IPS-15b (cell line): ENCODE measurements around the gene CFAP58.

Source experiments
- H3K27me3 ChIP-seq: one replicate; pipeline ENCODE4 v1.6.1; 2013; ENCODE audit warnings: low read length; ENCODE audit not compliant: control insufficient read depth, insufficient read depth
- H3K36me3 ChIP-seq: one replicate; pipeline ENCODE4 v1.6.1; 2013; ENCODE audit warnings: low read length; ENCODE audit not compliant: control insufficient read depth, insufficient read depth
- H3K4me1 ChIP-seq: one replicate; pipeline ENCODE4 v1.6.1; 2013; ENCODE audit warnings: mild to moderate bottlenecking, low read length; ENCODE audit not compliant: control insufficient read depth, insufficient read depth
- H3K4me3 ChIP-seq: one replicate; pipeline ENCODE4 v1.5.1; 2013; ENCODE audit warnings: low read depth, low read length
- H3K9ac ChIP-seq: one replicate; pipeline ENCODE4 v1.6.1; 2013; ENCODE audit warnings: low read depth, mild to moderate bottlenecking, low read length
- H3K9me3 ChIP-seq: one replicate; pipeline ENCODE4 v1.6.1; 2013; ENCODE audit warnings: mild to moderate bottlenecking, low read length; ENCODE audit not compliant: control insufficient read depth, insufficient read depth

CFAP58 gene, protein sequence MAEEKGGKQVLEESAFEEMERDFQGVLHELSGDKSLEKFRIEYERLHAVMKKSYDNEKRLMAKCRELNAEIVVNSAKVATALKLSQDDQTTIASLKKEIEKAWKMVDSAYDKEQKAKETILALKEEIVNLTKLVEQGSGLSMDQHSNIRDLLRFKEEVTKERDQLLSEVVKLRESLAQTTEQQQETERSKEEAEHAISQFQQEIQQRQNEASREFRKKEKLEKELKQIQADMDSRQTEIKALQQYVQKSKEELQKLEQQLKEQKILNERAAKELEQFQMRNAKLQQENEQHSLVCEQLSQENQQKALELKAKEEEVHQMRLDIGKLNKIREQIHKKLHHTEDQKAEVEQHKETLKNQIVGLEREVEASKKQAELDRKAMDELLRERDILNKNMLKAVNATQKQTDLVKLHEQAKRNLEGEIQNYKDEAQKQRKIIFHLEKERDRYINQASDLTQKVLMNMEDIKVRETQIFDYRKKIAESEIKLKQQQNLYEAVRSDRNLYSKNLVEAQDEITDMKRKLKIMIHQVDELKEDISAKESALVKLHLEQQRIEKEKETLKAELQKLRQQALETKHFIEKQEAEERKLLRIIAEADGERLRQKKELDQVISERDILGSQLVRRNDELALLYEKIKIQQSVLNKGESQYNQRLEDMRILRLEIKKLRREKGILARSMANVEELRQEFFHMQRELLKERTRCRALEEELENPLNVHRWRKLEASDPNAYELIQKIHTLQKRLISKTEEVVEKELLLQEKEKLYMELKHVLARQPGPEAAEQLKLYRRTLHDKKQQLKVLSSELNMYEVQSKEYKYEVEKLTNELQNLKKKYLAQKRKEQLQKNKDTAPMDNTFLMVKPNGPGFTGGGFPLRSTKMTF

DNA sequence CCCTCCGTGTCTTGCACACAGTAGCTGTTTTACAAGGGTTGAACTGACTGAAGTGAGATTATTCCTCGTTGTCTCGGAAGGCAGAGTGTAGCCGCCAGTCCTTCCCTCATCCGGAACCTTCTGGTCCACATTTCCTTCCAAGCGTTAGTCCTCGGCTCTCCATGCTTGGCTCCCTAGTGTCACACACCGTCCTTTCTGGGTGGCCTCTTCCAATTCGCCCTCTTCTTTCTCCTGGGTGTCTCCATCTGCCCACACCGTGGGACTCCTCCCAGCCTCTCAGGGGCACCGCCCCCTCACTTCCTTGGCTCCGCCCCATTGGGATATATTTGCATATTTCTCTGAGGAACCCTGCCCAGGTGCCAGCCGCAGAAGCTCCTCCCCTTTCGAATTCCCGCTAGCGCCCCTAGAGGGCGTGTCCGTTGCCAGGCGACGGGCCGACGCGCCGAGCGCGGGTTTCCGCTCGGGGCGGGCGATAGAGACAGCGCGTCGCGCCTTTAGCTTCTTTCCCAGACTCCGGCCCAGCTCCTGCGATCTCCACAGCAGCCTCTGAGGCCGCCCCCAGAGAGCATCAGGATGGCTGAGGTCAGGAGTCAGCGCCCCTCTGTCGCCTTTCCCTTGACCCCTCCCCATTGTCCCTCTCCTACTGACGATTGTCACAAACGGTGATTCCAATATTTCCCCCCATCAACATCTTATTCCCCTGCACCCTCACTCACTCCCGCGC, at the start of gene CFAP58:
TSS of gene CFAP58 (plus strand) at position 509 of the 724 bp plus-strand sequence. CDS start at position 574, 65 bp downstream.
- Histone ChIP-seq H3K9ac (no peak within 1 kb of the TSS), H3K36me3 (no peaks in the 10 kb centered on the region), H3K9me3 (no peaks in the 10 kb centered on the region), H3K4me1 (peaks cover 10% of the 10 kb centered on the region), H3K27me3 (peaks cover 43% of the 10 kb centered on the region), H3K4me3 (peak within 1 kb of the TSS; percentile 84)

- H3K9me3 ChIP-seq: peaks cover 6% of the 10 kb centered on the region
- H3K27me3 ChIP-seq: no peaks in the 10 kb centered on the region
- H3K4me3 ChIP-seq: no peak overlapping the region
- H3K4me1 ChIP-seq: no peaks in the 10 kb centered on the region
- H3K9ac ChIP-seq: no peak overlapping the region
- H3K36me3 ChIP-seq: no peaks in the 10 kb centered on the region
Observed at GRCh38 chr10:104304356-104304745, 49.3 kb upstream of the CFAP58 start.

- Histone ChIP-seq H3K27me3 (no peaks in the 10 kb centered on the region), H3K4me1 (no peaks in the 10 kb centered on the region), H3K4me3 (no peak overlapping the region), H3K36me3 (no peaks in the 10 kb centered on the region), H3K9ac (no peak overlapping the region), H3K9me3 (peaks cover 6% of the 10 kb centered on the region)
Observed at GRCh38 chr10:104304927-104305326, 48.7 kb upstream of the CFAP58 start.

- H3K36me3 ChIP-seq: no peaks in the 10 kb centered on the region
- no peaks in the 10 kb centered on the region for H3K4me1 ChIP-seq
- H3K4me3 ChIP-seq: no peak overlapping the region
- no peaks in the 10 kb centered on the region for H3K27me3 ChIP-seq
- peaks cover 6% of the 10 kb centered on the region for H3K9me3 ChIP-seq
- no peak overlapping the region for H3K9ac ChIP-seq
Observed at GRCh38 chr10:104306897-104307296, 46.7 kb upstream of the CFAP58 start.

GRCh38 chr10:104307576-104308438, 45.8 kb upstream of the CFAP58 start:
- Histone ChIP-seq H3K9ac (no peak overlapping the region), H3K27me3 (no peaks in the 10 kb centered on the region), H3K4me1 (no peaks in the 10 kb centered on the region), H3K9me3 (peaks cover 6% of the 10 kb centered on the region), H3K36me3 (no peaks in the 10 kb centered on the region), H3K4me3 (no peak overlapping the region)

DNA sequence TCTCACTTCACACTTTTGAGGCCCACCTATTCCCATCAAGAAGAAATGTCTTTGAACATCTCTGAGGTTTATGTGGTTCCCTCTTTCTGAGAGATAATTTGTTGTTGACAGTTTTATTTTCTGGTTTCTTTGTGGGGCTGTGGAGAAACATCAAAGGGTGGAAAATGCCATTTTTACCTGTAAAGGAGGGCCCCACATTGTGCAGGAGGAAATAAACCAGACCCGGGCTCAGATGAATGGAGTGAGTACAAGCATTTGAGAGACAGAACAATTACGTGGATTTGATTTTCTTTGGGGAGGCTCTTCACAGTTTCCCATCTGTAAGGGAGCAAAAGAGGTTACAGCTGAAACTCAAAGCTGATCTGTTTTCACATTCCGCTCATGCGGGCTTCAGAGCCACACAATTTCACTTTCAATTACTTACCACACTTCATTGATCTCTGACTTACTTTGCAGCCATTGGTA, 45.2 kb upstream of the CFAP58 start:
- Histone ChIP-seq H3K4me3 (no peak overlapping the region), H3K36me3 (peaks cover 6% of the 10 kb centered on the region), H3K9me3 (peaks cover 6% of the 10 kb centered on the region), H3K9ac (no peak overlapping the region), H3K4me1 (no peaks in the 10 kb centered on the region), H3K27me3 (no peaks in the 10 kb centered on the region)

- H3K4me1 ChIP-seq: no peaks in the 10 kb centered on the region
- no peak overlapping the region for H3K4me3 ChIP-seq
- no peaks in the 10 kb centered on the region for H3K27me3 ChIP-seq
- H3K9me3 ChIP-seq: no peaks in the 10 kb centered on the region
- peaks cover 24% of the 10 kb centered on the region for H3K36me3 ChIP-seq
- no peak overlapping the region for H3K9ac ChIP-seq
Observed at GRCh38 chr10:104309980-104310978, 43.4 kb upstream of the CFAP58 start.

GRCh38 chr10:104311184-104311720, 42.4 kb upstream of the CFAP58 start:
- Histone ChIP-seq H3K9me3 (no peaks in the 10 kb centered on the region), H3K4me1 (no peaks in the 10 kb centered on the region), H3K9ac (no peak overlapping the region), H3K36me3 (peaks cover 30% of the 10 kb centered on the region), H3K4me3 (no peak overlapping the region), H3K27me3 (no peaks in the 10 kb centered on the region)

DNA sequence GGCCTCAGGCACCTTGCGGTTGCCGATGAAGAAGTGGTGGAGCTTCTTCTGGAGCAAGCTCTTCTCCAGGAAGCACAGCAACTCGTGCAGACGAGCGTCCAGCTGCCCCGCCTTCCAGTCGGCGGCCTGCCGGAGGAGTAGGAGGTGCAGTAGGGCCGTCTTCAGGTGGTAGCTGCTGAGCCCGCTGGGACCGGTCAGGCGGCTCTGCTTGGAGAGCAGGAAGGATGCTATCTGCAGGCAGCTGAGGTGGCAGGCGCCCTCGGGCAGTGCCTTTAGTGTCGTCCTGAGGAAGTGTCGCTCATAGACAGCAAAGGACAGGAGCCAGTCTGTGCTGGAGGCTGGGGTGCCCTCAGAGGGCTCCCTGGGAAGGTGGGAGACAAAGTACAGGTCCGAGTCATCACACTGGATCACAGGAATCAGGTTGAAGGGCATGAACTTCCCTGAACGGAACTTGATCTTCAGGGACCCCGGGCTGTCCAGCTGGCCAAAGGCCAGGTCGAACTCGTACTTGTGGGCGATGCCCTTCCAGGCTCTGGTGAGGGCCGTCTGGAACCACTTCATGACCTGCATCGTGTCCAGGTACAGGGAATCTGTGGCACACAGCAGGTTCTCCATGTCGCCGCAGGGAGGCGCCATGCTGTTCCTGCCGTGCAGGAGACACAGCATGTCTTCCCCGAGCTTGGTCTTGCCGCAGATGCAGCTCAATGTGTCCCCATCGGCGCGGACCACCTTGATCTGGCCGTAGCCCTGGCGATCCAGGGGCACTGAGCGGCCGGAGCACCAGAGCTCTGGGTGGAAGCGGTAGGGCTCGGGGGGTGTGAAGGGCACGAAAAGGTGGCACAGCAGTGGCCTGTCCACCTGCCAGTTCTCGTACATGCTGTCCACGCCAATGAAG, 38.8 kb upstream of the CFAP58 start:
- Histone ChIP-seq H3K4me3 (no peak overlapping the region), H3K4me1 (peaks cover 13% of the 10 kb centered on the region), H3K36me3 (peaks cover 33% of the 10 kb centered on the region), H3K9ac (no peak overlapping the region), H3K9me3 (no peaks in the 10 kb centered on the region), H3K27me3 (no peaks in the 10 kb centered on the region)
